Esophagus muscularis mucosa (tissue), 4 donors: Measurements from ENCODE around the gene SPHKAP. TPM values are rescaled to one million over a fixed set of nuclear protein-coding genes. Genes with fewer than 3 reads are reported as not detected.

Experiments used
- DNase-seq: peaks from one replicate; pipeline ENCODE4 v3.0.0-alpha.2; 2017; ENCODE audit errors: extremely low spot score
- H3K27ac ChIP-seq, 4 donors: fragments of 200-600 bp; sonication (generic); replicated peaks in 1 of 4; 1 replicate in 3 of 4; 2 replicates in 1 of 4; pipeline ENCODE4 v1.5.1; 2016 to 2019; ENCODE audit warnings: mild to moderate bottlenecking in 1 of 4
- H3K27me3 ChIP-seq, 4 donors: fragments of 200-600 bp; sonication (generic); one replicate each; pipeline versions ENCODE4 v1.5.1 to v1.6.0; 2016 to 2019
- H3K36me3 ChIP-seq, 4 donors: fragments of 200-600 bp; sonication (generic); one replicate each; pipeline ENCODE4 v1.5.1; 2016 to 2019
- H3K4me1 ChIP-seq, 4 donors: fragments of 200-600 bp; sonication (generic); one replicate each; pipeline ENCODE4 v1.5.1; 2016 to 2019
- H3K4me3 ChIP-seq, 4 donors: fragments of 200-600 bp; sonication (generic); 1 replicate in 2 of 4; 2 replicates in 2 of 4; pipeline ENCODE4 v1.5.1; 2016 to 2019; ENCODE audit warnings: mild to moderate bottlenecking in 4 of 4, moderate library complexity in 1 of 4
- H3K9me3 ChIP-seq, 4 donors: fragments of 200-600 bp; sonication (generic); 1 replicate in 3 of 4; 2 replicates in 1 of 4; pipeline ENCODE4 v1.5.1; 2016 to 2019
- CTCF ChIP-seq, 3 experiments: fragments of 200-600 bp in 2 of 3; fragments of 450-650 bp in 1 of 3; sonication (generic) in 2 of 3; IDR thresholded peaks; one replicate each; pipeline ENCODE4 v1.5.1; 2017 to 2019; ENCODE audit warnings: antibody characterized with exemption in 3 of 3, mild to moderate bottlenecking in 2 of 3, moderate library complexity in 1 of 3
- EP300 ChIP-seq: sonication (generic); formaldehyde crosslinking; IDR thresholded peaks from one replicate; pipeline ENCODE4 v1.6.1; 2017; ENCODE audit warnings: antibody characterized with exemption
- POLR2A ChIP-seq: fragments of 450-650 bp; IDR thresholded peaks from one replicate; pipeline ENCODE4 v1.6.1; 2017; ENCODE audit warnings: antibody characterized with exemption, moderate library complexity, mild to moderate bottlenecking, low read depth
- POLR2AphosphoS5 ChIP-seq, 2 donors: sonication (generic); formaldehyde crosslinking; IDR thresholded peaks; one replicate each; pipeline ENCODE4 v1.6.1; 2017; ENCODE audit warnings: antibody characterized with exemption in 2 of 2
- WGBS: methylation state at CpG from one replicate; pipeline ENCODE4 v1.1.5; 2018; 5-methylcytosine and 5-hydroxymethylcytosine counted together
- intact Hi-C: fragments of 100-400 bp; cut with DNase I; formaldehyde crosslinking; loops from one replicate; pipeline ENCODE4 v1.15.1; 2023
- total RNA-seq, 4 donors: library from RNA; depleted of rRNA; stranded (reverse); fragments of >200 nt; gene quantifications; one replicate each; pipeline versions ENCODE4 v1.1.0 to v1.2.1, GENCODE V29; 2016

Gene SPHKAP
- total RNA-seq, 4 donors from 2014 or later: 0.40 to 0.83 (median 0.47) TPM

GRCh38 chr2:228126401-228126800 is 55.1 kb downstream of the SPHKAP start:
- Histone ChIP-seq H3K4me1 (no peaks in the 10 kb centered on the region), H3K27me3 (no peaks in the 10 kb centered on the region), H3K4me3 (no peak overlapping the region), H3K27ac (no peak overlapping the region), H3K36me3 (no peaks in the 10 kb centered on the region), H3K9me3 (no peaks in the 10 kb centered on the region)
- intact Hi-C loops: no loop called here
- WGBS: 21% methylated on average over 1 of the region's 1 CpG
- TF ChIP-seq POLR2A (no peak), POLR2AphosphoS5 (IDR thresholded peaks at IDR 0.05) (no peak), CTCF (IDR thresholded peaks at IDR 0.05) (no peak), EP300 (no peak)
- no peak for DNase-seq

GRCh38 chr2:228118940-228119339 is 62.5 kb downstream of the SPHKAP start:
- no peak for DNase-seq
- H3K27me3 ChIP-seq: no peaks in the 10 kb centered on the region
- H3K4me3 ChIP-seq: no peak overlapping the region
- no peak for TF ChIP-seq POLR2AphosphoS5 (IDR thresholded peaks at IDR 0.05)
- no peak for TF ChIP-seq EP300
- TF ChIP-seq CTCF (IDR thresholded peaks at IDR 0.05): no peak
- TF ChIP-seq POLR2A: no peak
- H3K27ac ChIP-seq: no peak overlapping the region
- H3K4me1 ChIP-seq: no peaks in the 10 kb centered on the region
- peaks cover 0 to 4% (median 0%) of the 10 kb centered on the region in 4 donors for H3K9me3 ChIP-seq
- WGBS: 19% methylated on average over 2 of the region's 2 CpGs
- intact Hi-C loops: no loop called here
- no peaks in the 10 kb centered on the region for H3K36me3 ChIP-seq

GRCh38 chr2:228107846-228108245 is 73.6 kb downstream of the SPHKAP start:
- Histone ChIP-seq H3K4me1 (no peaks in the 10 kb centered on the region), H3K9me3 (no peaks in the 10 kb centered on the region), H3K4me3 (no peak overlapping the region), H3K27me3 (no peaks in the 10 kb centered on the region), H3K27ac (no peak overlapping the region), H3K36me3 (no peaks in the 10 kb centered on the region)
- intact Hi-C loops: no loop called here
- TF ChIP-seq CTCF (IDR thresholded peaks at IDR 0.05): no peak
- DNase-seq: no peak
- 37% methylated on average over 2 of the region's 2 CpGs for WGBS

- Histone ChIP-seq H3K9me3 (no peaks in the 10 kb centered on the region), H3K4me3 (no peak overlapping the region), H3K36me3 (no peaks in the 10 kb centered on the region), H3K27me3 (no peaks in the 10 kb centered on the region), H3K4me1 (no peaks in the 10 kb centered on the region), H3K27ac (no peak overlapping the region)
- DNase-seq: no peak
- intact Hi-C loops: no loop called here
- TF ChIP-seq EP300 (no peak), POLR2AphosphoS5 (IDR thresholded peaks at IDR 0.05) (no peak), CTCF (IDR thresholded peaks at IDR 0.05) (no peak), POLR2A (no peak)
- 82% methylated on average over 8 of the region's 8 CpGs for WGBS
These were observed 75.8 kb downstream of the SPHKAP start for GRCh38 chr2:228105526-228106250.

- Histone ChIP-seq H3K27me3 (no peaks in the 10 kb centered on the region), H3K36me3 (no peaks in the 10 kb centered on the region), H3K4me1 (no peaks in the 10 kb centered on the region), H3K9me3 (peaks cover 0 to 4% (median 0%) of the 10 kb centered on the region in 4 donors), H3K27ac (no peak overlapping the region), H3K4me3 (no peak overlapping the region)
- 88% methylated on average over 2 of the region's 2 CpGs for WGBS
- intact Hi-C loops: no loop called here
- TF ChIP-seq POLR2A: no peak
- no peak for TF ChIP-seq EP300
- TF ChIP-seq CTCF (IDR thresholded peaks at IDR 0.05): no peak
- no peak for TF ChIP-seq POLR2AphosphoS5 (IDR thresholded peaks at IDR 0.05)
- no peak for DNase-seq
These were observed 77.3 kb downstream of the SPHKAP start for GRCh38 chr2:228104215-228104614.
